Lower lobe of right lung (tissue), 2 donors: ENCODE measurements around the gene SAPCD2. TPM values are rescaled to one million over a fixed set of nuclear protein-coding genes. Genes with fewer than 3 reads are reported as not detected.

ENCODE experiments used
- ATAC-seq, 2 donors: fragments of 200-7000 bp; cut with Tn5 transposase; one replicate each; pipeline ENCODE4 v1.9.1; 2020 to 2022; ENCODE audit warnings: mild to moderate bottlenecking in 2 of 2, moderate library complexity in 2 of 2
- DNase-seq: peaks from one replicate; pipeline ENCODE4 v3.0.0-alpha.2; 2020
- H3K27ac ChIP-seq: fragments of 200-600 bp; one replicate; pipeline ENCODE4 v1.8.0; 2022
- H3K27me3 ChIP-seq: fragments of 200-600 bp; one replicate; pipeline ENCODE4 v1.8.0; 2022; ENCODE audit warnings: low read depth
- H3K36me3 ChIP-seq: fragments of 200-600 bp; one replicate; pipeline ENCODE4 v1.8.0; 2022; ENCODE audit warnings: mild to moderate bottlenecking
- H3K4me1 ChIP-seq: fragments of 200-600 bp; one replicate; pipeline ENCODE4 v1.8.0; 2022
- H3K4me3 ChIP-seq: fragments of 200-600 bp; one replicate; pipeline ENCODE4 v1.8.0; 2022; ENCODE audit warnings: mild to moderate bottlenecking
- H3K9me3 ChIP-seq: fragments of 200-600 bp; one replicate; pipeline ENCODE4 v1.8.0; 2022
- intact Hi-C: fragments of 100-400 bp; cut with DNase I; formaldehyde crosslinking; loops from one replicate; pipeline ENCODE4 v1.11.0; 2022
- total RNA-seq: library from RNA; stranded (reverse); fragmentation: NEBNext Ultra II Directional; extraction: Animal tissue kit (Norgen Biotek cat#: 25700); gene quantifications from one replicate; pipeline ENCODE4 v1.2.1, GENCODE V29; 2021
- TF ChIP-seq, protein P1 (sequence below): fragments of 200-600 bp; IDR thresholded peaks from one replicate; pipeline ENCODE4 v1.8.0; 2022; ENCODE audit warnings: antibody characterized with exemption, mild to moderate bottlenecking
- donor health status: DM: no; HTN: yes; CAD: no; lungs with severe emphysema.

Gene SAPCD2
- total RNA-seq, 1 donor from 2014 or later, result 0.86 TPM

DNA sequence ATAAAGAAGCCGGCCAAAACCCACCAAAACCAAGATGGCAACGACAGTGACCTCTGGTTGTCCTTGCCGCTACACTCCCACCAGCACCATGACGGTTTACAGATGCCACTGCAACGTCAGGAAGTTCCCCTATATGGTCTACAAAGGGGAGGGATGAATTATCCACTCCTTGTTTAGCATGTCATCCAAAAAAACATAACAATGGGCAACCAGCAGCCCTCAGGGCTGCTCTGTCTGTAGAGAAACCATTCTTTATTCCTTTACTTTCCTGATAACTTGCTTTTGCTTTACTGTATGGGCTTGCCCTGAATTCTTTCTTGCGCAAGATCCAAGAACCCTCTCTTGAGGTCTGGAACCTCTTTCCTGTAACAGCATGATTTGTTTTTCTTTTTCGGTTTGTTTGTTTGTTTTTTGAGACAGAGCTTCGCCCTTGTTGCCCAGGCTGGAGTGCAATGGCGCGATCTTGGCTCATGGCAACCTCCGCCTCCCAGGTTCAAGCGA lies 5.0 kb upstream of the SAPCD2 start:
- H3K27me3 ChIP-seq, result no peaks in the 10 kb centered on the region
- peaks cover 19% of the 10 kb centered on the region for H3K36me3 ChIP-seq
- H3K4me1 ChIP-seq, result peaks cover 23% of the 10 kb centered on the region
- intact Hi-C loops, result no loop called here
- H3K4me3 ChIP-seq, result no peak overlapping the region
- ATAC-seq (no peak), DNase-seq (no peak)
- TF ChIP-seq, protein P1, sequence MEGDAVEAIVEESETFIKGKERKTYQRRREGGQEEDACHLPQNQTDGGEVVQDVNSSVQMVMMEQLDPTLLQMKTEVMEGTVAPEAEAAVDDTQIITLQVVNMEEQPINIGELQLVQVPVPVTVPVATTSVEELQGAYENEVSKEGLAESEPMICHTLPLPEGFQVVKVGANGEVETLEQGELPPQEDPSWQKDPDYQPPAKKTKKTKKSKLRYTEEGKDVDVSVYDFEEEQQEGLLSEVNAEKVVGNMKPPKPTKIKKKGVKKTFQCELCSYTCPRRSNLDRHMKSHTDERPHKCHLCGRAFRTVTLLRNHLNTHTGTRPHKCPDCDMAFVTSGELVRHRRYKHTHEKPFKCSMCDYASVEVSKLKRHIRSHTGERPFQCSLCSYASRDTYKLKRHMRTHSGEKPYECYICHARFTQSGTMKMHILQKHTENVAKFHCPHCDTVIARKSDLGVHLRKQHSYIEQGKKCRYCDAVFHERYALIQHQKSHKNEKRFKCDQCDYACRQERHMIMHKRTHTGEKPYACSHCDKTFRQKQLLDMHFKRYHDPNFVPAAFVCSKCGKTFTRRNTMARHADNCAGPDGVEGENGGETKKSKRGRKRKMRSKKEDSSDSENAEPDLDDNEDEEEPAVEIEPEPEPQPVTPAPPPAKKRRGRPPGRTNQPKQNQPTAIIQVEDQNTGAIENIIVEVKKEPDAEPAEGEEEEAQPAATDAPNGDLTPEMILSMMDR, result no peak
- H3K9me3 ChIP-seq, result no peaks in the 10 kb centered on the region
- H3K27ac ChIP-seq, result no peak overlapping the region

DNA sequence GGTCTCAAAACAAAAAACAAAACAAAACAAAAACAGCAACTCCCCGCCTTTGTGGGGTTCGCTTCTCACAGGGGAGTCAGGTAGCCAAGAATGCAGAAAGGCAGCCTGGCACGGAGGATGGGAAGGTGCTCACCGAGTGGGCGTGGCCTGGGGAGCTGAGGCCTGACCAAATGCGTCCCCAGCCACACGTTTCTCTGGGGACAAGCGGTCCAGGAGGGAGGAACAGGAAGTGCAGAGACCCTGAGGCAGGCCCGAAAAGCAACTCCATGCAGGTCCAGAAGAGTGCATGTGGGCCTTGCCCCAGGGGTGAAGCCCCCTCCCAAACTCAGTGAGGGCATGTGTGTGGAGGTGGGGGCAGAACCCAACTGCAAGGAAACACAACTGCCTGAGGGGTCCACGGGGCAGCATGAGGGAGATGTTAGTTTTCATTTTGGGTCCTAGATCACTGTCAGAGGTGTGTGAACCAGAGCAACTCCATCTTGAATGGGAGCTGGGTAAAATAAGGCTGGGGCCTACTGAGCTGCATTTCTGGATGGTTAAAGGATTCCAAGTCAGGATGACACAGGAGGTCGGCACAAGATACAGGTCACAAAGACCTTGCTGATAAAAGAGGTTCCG lies 4.4 kb upstream of the SAPCD2 start:
- no peak overlapping the region for H3K4me3 ChIP-seq
- peaks cover under 1% of the 10 kb centered on the region for H3K27me3 ChIP-seq
- DNase-seq (no peak), ATAC-seq (no peak)
- no peak overlapping the region for H3K27ac ChIP-seq
- no peaks in the 10 kb centered on the region for H3K9me3 ChIP-seq
- H3K4me1 ChIP-seq, result peaks cover 23% of the 10 kb centered on the region
- peaks cover 14% of the 10 kb centered on the region for H3K36me3 ChIP-seq
- TF ChIP-seq, protein P1, result no peak
- intact Hi-C loops, result no loop called here

DNA sequence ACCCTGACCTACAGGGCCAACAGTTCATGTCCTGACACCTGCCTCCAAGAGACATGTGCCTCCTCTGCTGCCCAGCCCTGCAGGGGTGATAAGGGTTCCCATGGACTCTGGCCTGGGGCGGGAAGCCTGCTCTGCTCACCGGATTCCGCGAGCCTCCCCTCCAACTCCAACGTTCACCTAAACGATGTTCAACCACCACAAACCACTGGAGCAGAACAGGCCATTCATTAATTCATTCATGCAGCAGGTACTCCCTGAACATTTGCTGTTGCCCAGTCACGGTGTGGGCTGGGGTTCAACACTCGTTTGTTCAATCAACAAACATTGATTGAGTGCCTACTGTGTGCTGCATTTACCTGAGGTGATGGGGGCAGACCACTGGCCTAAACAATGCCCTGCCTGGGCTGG lies 3.6 kb upstream of the SAPCD2 start:
- Histone ChIP-seq H3K27ac (no peak overlapping the region), H3K4me3 (no peak overlapping the region), H3K36me3 (peaks cover 6% of the 10 kb centered on the region), H3K27me3 (peaks cover 8% of the 10 kb centered on the region), H3K9me3 (no peaks in the 10 kb centered on the region), H3K4me1 (peaks cover 27% of the 10 kb centered on the region)
- DNase-seq, result no peak
- intact Hi-C loops, result no loop called here
- ATAC-seq, result no peak
- TF ChIP-seq, protein P1, result no peak

DNA sequence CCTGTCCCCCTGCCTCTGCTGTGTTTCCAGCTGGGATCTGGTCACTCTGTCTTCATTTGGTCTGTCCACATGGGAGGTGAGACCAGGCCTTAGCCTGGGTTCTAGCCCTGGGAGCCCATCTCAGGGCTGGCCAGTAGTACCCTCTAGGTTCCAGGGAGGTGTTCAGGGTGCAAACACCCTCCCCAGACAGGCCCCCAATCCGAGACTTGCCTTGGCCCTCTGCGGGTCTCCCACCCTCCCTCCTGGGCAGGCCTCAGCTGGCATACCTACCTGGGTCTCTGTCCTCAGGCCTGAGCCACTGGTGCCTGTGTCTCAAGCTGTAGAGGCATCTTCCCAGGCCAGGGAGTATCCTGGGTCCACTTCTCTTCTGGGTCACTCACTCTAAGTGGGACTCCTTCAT lies 925 bp upstream of the SAPCD2 start:
- intact Hi-C loops, result no loop called here
- Histone ChIP-seq H3K27me3 (peaks cover 14% of the 10 kb centered on the region), H3K4me1 (peaks cover 12% of the 10 kb centered on the region), H3K9me3 (no peaks in the 10 kb centered on the region), H3K27ac (peak overlapping the region; percentile 69), H3K36me3 (no peaks in the 10 kb centered on the region), H3K4me3 (peak overlapping the region; percentile 49)
- DNase-seq (peak; percentile 37), ATAC-seq (no peak)
- TF ChIP-seq, protein P1, result no peak

DNA sequence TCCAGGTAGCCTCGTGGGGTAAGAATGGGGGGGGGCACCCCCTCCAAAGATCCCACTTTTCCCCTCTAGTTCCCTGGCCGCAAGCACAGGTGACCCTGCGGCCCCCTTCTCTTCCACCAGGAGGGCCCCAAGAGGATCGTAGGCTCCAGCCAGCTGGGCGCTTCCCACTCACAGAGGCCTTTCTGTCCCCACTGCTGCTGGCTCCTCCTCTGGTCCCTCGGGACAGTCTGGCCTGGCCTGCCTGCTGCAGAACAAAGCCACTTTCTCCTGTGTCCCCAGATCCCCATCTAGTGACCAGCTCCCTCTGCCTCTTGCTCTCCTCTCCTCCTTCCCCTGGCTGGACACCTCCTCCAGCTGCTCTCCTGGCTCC lies 534 bp upstream of the SAPCD2 start:
- peak; percentile 29 to 39 for ATAC-seq
- TF ChIP-seq, protein P1, result no peak
- no peak for DNase-seq
- no peaks in the 10 kb centered on the region for H3K9me3 ChIP-seq
- no peaks in the 10 kb centered on the region for H3K36me3 ChIP-seq
- H3K4me1 ChIP-seq, result peaks cover 12% of the 10 kb centered on the region
- peak overlapping the region; percentile 49 for H3K4me3 ChIP-seq
- H3K27me3 ChIP-seq, result peaks cover 14% of the 10 kb centered on the region
- intact Hi-C loops, result no loop called here
- H3K27ac ChIP-seq, result peak overlapping the region; percentile 69
